GM19397 (cell line): ENCODE data around the gene DST.

Experiments used
- ATAC-seq: cut with Tn5 transposase; IDR thresholded peaks from one replicate; pipeline ENCODE4 v1.9.1; 2021; ENCODE audit warnings: mild to moderate bottlenecking, moderate library complexity; ENCODE audit not compliant: unreplicated experiment

Gene DST

GRCh38 chr6:56539527-56540105 is 103.1 kb downstream of the DST start:
- no peak for ATAC-seq

GRCh38 chr6:56538851-56539250 is 103.8 kb downstream of the DST start:
- ATAC-seq: no peak

- no peak for ATAC-seq
Measured at GRCh38 chr6:56537223-56537770, 105.4 kb downstream of the DST start.

GRCh38 chr6:56536536-56536935 is 106.2 kb downstream of the DST start:
- ATAC-seq: no peak

- ATAC-seq: no peak
Measured at GRCh38 chr6:56535626-56536025, 107.1 kb downstream of the DST start.

GRCh38 chr6:56534680-56535419 is 107.8 kb downstream of the DST start:
- ATAC-seq: no peak

DNA sequence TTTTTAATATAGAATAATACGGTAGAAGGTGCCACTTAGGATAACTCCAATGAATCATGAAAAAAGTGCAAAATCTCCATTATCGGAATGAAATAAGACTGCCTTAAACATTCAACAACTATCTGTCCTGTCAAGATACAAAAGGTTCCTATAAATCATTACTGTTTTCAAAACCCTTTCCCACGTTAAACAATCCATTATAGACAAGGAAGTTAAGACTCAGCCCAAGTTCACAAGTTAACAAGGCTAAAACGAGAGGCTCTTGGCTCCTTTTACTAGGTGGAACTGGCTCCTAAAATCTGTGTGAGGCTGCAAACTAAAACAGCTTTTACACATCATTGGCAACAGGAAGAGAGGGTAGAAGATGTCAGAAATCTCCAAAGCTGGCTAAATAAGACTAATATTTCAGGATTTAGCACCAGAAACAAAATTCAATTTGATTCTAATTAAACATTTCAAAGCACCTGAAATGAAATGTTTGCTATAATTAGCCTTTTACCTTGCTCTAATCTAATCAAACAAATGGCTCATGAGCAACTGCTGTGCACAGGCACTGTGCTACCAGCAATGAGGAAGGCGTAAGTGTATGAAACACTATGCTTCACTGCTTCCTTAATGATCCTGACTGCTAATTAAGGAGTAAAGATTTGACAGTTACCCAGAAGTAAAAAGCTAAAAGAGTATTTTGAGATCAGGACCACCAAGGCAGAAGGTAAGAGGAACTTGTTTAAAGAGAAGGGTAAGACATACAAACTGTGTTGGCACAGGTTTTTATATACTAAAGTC is 109.7 kb downstream of the DST start:
- no peak for ATAC-seq

GRCh38 chr6:56531839-56532595 is 110.7 kb downstream of the DST start:
- no peak for ATAC-seq

DNA sequence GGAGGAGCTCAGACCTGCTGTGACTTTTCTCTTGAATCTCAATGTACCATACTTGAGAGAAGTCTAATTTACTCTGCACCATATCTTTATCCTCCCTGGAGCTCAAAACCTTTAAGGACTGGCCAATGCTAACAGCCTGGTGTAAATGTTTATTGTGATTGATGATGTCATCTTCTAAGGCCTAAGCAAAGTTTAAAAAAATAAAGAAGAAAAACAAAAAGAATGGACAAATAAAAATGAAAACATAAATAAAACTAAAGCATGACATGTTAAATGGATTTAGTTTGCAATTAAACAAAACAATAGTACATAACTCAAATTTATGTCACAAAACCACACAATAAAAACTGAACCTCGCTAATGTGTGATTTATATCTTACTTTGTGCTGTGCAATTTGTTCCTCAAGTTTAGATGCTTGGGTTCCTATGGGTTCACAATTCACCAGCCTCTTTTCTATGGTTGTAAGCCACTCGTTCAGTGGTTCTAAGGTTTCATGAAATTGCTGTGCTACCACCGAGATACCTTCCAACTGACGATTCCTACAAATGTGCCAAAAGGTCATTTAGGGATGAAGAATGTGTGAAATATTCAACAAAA is 113.0 kb downstream of the DST start:
- ATAC-seq: no peak

DNA sequence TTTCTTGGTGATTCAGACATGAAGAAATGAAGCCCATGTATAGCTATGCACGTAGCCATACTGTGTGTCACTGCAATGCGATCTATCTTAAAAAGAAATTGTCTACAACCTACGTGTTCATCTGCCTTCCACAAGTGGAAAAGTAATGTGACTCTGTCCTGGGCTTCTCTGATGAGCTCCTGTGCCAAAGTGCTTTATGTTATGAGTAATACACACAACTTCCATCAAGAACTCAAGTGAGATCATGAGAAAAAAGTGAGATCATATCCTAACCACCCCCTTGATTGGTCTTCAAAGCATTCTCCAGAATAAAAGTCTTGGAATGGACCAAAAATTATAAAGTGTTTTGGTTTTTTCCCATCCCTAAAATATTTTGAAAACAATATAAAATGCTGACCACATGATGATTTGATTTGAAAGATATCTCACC is 114.3 kb downstream of the DST start:
- ATAC-seq: no peak

GRCh38 chr6:56527934-56528333 is 114.8 kb downstream of the DST start:
- ATAC-seq: no peak

DNA sequence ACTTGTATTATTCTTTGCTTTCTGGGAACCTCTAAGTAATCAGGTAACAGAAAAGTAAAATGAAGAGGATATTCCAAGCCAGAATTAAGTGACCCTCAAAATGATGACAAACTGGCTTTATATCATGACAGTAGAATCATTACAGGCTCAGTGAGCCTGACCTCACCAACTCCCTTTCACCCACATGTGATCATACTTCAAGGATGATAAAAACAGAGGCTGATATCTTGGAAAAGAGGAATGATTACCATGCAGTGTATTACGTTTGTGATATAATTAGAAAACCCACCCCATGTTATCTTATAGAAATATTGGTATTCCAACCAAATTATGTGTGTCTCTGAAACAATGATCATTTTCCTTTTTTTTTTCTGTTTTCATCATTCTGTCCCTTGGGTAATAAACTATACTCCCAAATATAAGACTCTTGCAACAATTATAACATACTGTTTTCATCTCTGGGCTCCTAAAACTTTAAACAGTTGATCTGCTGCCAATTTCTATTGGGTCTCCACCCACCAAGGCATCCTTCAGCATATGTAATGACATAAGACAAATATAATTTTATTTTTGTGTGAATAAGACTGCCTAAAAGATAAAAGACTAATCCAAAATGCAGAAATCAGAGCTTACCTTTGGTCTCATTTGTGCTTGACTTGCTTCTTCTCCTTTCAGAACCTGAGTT is 115.7 kb downstream of the DST start:
- no peak for ATAC-seq

DNA sequence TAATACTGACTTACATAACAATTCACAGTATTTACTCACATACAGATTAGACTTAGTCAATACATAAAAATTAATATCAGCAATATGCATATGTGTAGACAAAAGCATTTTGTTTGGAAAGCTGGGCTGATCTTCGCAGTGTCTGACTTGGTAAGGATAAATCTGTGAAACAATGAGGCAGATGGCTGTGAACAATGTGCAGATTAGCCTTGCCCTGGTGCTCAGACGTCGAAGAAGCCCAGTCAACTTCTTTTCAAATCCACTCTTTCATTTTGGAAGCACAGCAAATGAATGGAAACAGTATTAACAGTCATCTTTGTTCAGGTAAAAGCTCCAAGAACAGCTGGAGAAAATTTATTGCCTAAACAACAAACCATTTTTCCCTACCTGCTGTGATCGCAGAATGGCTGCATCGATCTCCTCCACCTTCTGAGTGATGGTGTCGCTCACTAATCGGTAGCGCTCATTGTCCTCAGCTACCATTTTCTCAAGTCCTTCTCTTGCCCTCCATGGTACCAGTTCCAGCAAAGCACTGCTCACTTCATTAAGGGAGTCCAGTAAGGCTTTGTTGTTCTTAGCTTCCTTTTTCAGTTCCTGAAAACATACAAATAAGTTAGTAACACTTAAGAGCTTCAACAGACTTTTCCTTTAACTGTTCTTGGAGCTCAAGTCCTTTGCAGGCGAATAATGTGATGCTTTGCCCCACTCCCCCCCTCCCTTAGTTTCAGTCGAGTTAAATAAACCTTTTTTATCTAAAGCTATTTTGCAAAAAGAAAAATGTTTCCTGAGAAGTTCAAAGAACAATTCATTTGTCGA is 116.5 kb downstream of the DST start:
- ATAC-seq: no peak

- no peak for ATAC-seq
Measured at GRCh38 chr6:56524891-56525703, 117.6 kb downstream of the DST start.

- no peak for ATAC-seq
Measured at GRCh38 chr6:56522495-56523270, 120.0 kb downstream of the DST start.

DNA sequence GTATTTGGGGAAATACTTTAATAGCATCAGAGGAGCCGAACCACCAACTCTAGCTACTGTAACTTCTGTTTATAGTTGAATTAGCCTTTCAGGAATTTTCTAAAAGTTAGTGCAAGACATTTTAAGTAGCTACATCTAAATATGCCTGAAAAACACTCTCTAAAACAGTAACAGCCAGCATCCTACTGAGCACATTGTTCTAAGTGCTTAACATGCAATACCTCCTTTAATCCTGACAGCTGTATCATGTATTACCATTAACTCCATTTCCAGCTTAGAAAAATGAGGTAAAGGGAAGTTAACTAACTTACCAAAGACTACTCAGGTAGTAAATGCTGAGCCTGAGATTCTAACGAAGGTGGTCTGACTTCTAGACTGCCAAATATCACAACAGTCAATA is 120.7 kb downstream of the DST start:
- ATAC-seq: no peak

- ATAC-seq: no peak
Measured at GRCh38 chr6:56521454-56521853, 121.2 kb downstream of the DST start.

GRCh38 chr6:56520218-56520617 is 122.5 kb downstream of the DST start:
- no peak for ATAC-seq
